IgD-negative memory B cell (primary cell): ENCODE data around the gene UBD. TPM values are rescaled to one million over a fixed set of nuclear protein-coding genes. Genes with fewer than 3 reads are reported as not detected.

Experiments used
- H3K27ac Mint-ChIP-seq, 3 donors: one replicate each; pipeline ENCODE4 v1.8.0; 2020 to 2022; ENCODE audit warnings: mild to moderate bottlenecking in 3 of 3, mixed read lengths in 3 of 3, moderate library complexity in 1 of 3
- H3K27me3 Mint-ChIP-seq: one replicate; pipeline ENCODE4 v1.8.0; 2021; ENCODE audit warnings: mixed read lengths
- H3K36me3 Mint-ChIP-seq: one replicate; pipeline ENCODE4 v1.8.0; 2020; ENCODE audit warnings: mild to moderate bottlenecking, mixed read lengths
- H3K4me1 Mint-ChIP-seq, 3 donors: one replicate each; pipeline ENCODE4 v1.8.0; 2020 to 2022; ENCODE audit warnings: mixed read lengths in 3 of 3, mild to moderate bottlenecking in 1 of 3
- H3K4me3 Mint-ChIP-seq, 4 donors: one replicate each; pipeline ENCODE4 v1.8.0; 2020 to 2022; ENCODE audit warnings: mild to moderate bottlenecking in 4 of 4, mixed read lengths in 4 of 4, moderate library complexity in 3 of 4
- H3K9me3 Mint-ChIP-seq, 3 donors: one replicate each; pipeline ENCODE4 v1.8.0; 2020 to 2021; ENCODE audit warnings: mixed read lengths in 3 of 3, mild to moderate bottlenecking in 1 of 3
- polyA plus RNA-seq: library from polyadenylated mRNA; unstranded; fragments of 300-500 nt; fragmentation: Illumina TruSeq; gene quantifications from one replicate; pipeline ENCODE4 v1.2.3, GENCODE V29; 2021

The UBD gene
- polyA plus RNA-seq = not detected

DNA sequence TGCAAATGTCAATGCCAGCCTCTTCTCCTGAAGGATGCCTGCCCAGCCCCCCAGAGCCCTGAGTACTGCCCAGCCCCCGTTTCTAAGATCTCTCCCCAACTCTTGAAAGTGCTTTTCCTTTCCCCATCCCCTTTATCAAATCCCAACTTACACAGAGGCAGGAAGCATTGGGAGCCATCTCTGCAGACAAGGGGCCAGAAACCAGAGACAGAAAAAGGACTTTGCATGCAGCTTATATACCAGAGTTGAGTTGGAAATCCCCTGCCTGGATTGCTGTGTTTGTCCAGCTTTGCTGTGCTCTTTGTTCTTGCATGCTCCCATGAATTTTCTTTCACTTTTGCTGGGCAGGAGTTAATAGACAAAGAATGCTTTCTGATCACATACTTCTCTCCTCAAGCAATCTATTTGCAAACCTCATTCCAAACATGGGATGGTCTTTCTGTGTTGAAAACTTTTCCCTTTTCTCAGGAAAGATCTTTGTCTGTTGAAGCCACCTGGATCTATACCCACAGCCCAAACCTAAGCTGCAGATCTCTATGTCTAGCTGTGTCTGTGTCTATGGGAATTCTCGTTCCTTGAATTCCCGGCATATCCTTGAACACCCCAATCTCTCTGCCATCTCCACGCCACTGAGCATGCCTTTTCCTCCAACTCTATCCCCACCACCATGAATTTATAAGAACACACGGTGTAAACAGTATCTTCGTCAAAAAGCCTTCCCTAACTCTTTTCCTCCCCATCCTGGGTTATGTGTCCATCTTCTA lies at the start of gene UBD:
UBD (minus strand) TSS at position 209 of the 764 bp plus-strand sequence; CDS start at position 178, 31 bp downstream.
- Mint-ChIP-seq H3K27me3 (peaks cover 22% of the 10 kb centered on the region), H3K4me3 (no peak within 1 kb of the TSS), H3K36me3 (peaks cover 2% of the 10 kb centered on the region), H3K9me3 (peaks cover 0 to under 1% (median 0%) of the 10 kb centered on the region in 3 donors), H3K4me1 (peaks cover 6 to 9% (median 7%) of the 10 kb centered on the region in 3 donors), H3K27ac (no peak within 1 kb of the TSS)

GRCh38 chr6:29608131-29608530 lies 48.6 kb upstream of the UBD start:
- H3K4me1 Mint-ChIP-seq = peaks cover 0 to 2% (median 0%) of the 10 kb centered on the region in 3 donors
- H3K27ac Mint-ChIP-seq = no peak overlapping the region
- no peaks in the 10 kb centered on the region for H3K27me3 Mint-ChIP-seq
- no peak overlapping the region for H3K4me3 Mint-ChIP-seq
- H3K36me3 Mint-ChIP-seq = peaks cover 8% of the 10 kb centered on the region
- H3K9me3 Mint-ChIP-seq = no peaks in the 10 kb centered on the region

DNA sequence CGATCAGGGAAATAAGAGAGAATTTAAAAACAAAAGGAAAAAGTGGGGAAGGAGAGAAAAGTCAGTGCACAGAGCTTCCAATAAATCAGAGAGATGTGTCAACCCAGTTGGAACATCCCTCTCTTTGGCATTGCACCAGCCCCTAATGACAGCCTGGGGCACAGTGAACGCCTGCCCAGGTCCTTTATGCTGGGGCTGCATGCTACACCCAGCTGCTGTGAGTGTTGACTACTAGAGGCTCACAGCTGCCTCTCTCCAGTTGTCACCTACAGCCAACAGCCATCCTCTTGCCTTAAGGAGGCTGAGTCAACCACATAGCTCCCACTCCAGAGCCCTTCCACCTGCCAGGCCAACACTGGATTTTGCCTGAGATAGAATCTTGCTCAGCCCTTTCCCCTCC lies 44.4 kb upstream of the UBD start:
- Mint-ChIP-seq H3K27ac (peak overlapping the region in 1 of 3 donors; percentile 79), H3K9me3 (no peaks in the 10 kb centered on the region), H3K4me3 (no peak overlapping the region), H3K27me3 (no peaks in the 10 kb centered on the region), H3K4me1 (peaks cover 0 to 2% (median 0%) of the 10 kb centered on the region in 3 donors), H3K36me3 (peaks cover 11% of the 10 kb centered on the region)

DNA sequence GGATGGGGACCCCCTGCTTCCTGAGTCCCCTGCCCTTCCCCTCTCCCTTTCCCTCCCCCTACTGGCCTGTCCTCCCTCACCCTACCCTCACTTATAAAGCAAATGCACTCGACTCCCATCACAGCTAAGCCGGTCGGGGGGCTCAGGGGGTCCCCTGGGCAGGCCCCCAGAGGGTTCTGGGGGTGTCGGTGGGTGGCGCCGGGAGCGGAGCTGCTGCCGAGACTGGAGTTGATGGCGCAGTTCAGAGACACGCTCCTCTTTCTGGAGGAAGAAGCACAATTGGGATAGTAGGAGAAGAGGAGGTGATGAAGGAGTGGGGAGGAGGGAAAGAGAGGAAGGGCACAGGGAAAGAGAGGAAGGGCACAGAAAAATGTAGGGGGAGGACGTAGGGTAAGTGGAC lies 43.9 kb upstream of the UBD start:
- Mint-ChIP-seq H3K36me3 (peaks cover 9% of the 10 kb centered on the region), H3K9me3 (no peaks in the 10 kb centered on the region), H3K4me3 (no peak overlapping the region), H3K27me3 (no peaks in the 10 kb centered on the region), H3K4me1 (peaks cover 0 to 2% (median 0%) of the 10 kb centered on the region in 3 donors), H3K27ac (no peak overlapping the region)

- Mint-ChIP-seq H3K4me1 (peaks cover 0 to 2% (median 0%) of the 10 kb centered on the region in 3 donors), H3K27ac (peak overlapping the region in 1 of 3 donors; percentile 32), H3K36me3 (peaks cover 9% of the 10 kb centered on the region), H3K9me3 (no peaks in the 10 kb centered on the region), H3K4me3 (no peak overlapping the region), H3K27me3 (no peaks in the 10 kb centered on the region)
Measured at GRCh38 chr6:29602564-29603361, 43.2 kb upstream of the UBD start.

- peaks cover 3% of the 10 kb centered on the region for H3K36me3 Mint-ChIP-seq
- H3K27me3 Mint-ChIP-seq = no peaks in the 10 kb centered on the region
- H3K27ac Mint-ChIP-seq = no peak overlapping the region
Measured at GRCh38 chr6:29598172-29598747, 38.7 kb upstream of the UBD start.

GRCh38 chr6:29597184-29597583 lies 37.7 kb upstream of the UBD start:
- Mint-ChIP-seq H3K4me1 (no peaks in the 10 kb centered on the region), H3K36me3 (no peaks in the 10 kb centered on the region), H3K27ac (no peak overlapping the region)

More at GRCh38 chr6:29598172-29598747, 38.7 kb upstream of the UBD start:
- Mint-ChIP-seq H3K9me3 (no peaks in the 10 kb centered on the region), H3K4me1 (no peaks in the 10 kb centered on the region), H3K4me3 (no peak overlapping the region)

DNA sequence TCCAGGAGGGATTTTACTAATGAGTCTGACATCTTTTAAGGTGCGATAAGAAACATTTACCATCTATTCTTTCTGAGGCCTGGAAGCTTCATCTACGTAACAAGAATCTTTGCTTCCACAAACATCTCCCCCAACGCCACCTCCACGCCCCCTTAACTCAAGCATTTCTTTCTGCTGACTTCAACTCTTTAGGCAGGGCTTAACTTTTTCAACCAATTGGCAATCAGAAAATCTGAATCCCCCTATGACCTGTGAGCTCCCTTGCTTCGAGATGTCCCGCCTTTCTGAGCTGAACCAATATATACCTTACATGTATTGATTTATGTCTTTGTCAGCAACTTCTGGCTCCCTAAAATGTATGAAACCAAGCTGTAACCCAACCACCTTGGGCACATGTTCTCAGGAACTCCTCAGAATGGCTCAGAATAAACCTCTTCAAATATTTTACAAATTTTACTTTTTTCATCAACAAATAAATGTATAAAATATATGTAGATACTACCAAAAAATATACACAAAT lies 36.9 kb upstream of the UBD start:
- no peak overlapping the region for H3K4me3 Mint-ChIP-seq
- no peaks in the 10 kb centered on the region for H3K4me1 Mint-ChIP-seq
- peaks cover 4% of the 10 kb centered on the region for H3K27me3 Mint-ChIP-seq
- H3K36me3 Mint-ChIP-seq = no peaks in the 10 kb centered on the region
- no peaks in the 10 kb centered on the region for H3K9me3 Mint-ChIP-seq
- no peak overlapping the region for H3K27ac Mint-ChIP-seq

More at GRCh38 chr6:29597184-29597583, 37.7 kb upstream of the UBD start:
- Mint-ChIP-seq H3K9me3 (no peaks in the 10 kb centered on the region), H3K4me3 (no peak overlapping the region), H3K27me3 (peaks cover 4% of the 10 kb centered on the region)

- Mint-ChIP-seq H3K4me1 (peaks cover 0 to 6% (median 0%) of the 10 kb centered on the region in 3 donors), H3K27ac (no peak overlapping the region), H3K9me3 (no peaks in the 10 kb centered on the region), H3K4me3 (no peak overlapping the region), H3K36me3 (no peaks in the 10 kb centered on the region), H3K27me3 (peaks cover 4% of the 10 kb centered on the region)
Measured at GRCh38 chr6:29593199-29593855, 33.8 kb upstream of the UBD start.

DNA sequence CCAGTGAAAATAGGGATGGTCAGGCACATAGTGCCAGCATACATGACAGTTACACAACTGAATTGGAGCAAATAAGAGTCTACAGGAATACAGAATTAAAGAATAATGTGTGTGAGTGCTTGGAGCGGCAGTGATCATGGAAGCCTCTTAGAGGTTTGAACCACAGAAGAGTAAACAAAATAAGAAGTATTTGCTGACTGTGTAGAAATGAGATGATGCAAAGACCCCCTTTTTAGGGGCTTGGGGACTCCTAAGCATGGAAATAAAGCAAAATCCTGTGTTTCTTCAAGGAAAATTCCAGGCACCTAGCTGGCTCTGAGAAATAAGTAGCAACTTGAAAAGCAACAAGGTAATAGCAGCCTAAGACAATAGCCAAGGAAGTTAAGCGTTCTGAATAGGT lies 32.1 kb upstream of the UBD start:
- H3K36me3 Mint-ChIP-seq = no peaks in the 10 kb centered on the region
- H3K4me3 Mint-ChIP-seq = no peak overlapping the region
- H3K4me1 Mint-ChIP-seq = peaks cover 0 to 6% (median 0%) of the 10 kb centered on the region in 3 donors
- no peaks in the 10 kb centered on the region for H3K9me3 Mint-ChIP-seq
- H3K27ac Mint-ChIP-seq = no peak overlapping the region
- H3K27me3 Mint-ChIP-seq = peaks cover 9% of the 10 kb centered on the region

DNA sequence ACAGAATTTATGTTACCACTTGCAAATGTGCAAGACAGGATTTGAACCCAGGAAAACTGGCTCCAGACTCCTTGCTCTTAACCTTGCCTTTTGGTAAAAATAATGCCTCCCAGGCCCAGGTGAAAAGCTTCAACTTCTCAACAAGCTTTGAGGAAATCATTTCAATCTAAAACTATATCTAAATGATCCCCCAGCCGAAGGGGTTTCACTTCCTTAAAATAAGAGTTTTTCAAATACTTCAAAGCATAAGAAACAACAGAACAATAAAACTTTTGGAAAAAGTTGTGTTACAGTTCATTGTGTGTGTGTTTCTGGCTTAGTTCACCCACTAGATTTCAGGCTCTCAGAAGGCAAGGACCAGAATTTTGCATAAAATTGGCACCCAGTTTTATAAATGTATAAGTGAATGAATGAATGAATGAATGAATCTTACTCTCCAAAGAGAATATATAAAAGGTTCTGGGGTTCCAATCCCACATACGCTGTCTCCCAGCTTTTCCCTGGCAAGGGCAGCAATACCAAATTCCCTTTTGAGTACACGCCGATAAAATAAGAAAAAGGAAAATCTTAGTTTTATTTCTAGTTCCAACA lies 30.8 kb upstream of the UBD start:
- H3K4me3 Mint-ChIP-seq = no peak overlapping the region
- H3K36me3 Mint-ChIP-seq = no peaks in the 10 kb centered on the region
- H3K27ac Mint-ChIP-seq = no peak overlapping the region
- peaks cover 14% of the 10 kb centered on the region for H3K27me3 Mint-ChIP-seq
- H3K9me3 Mint-ChIP-seq = no peaks in the 10 kb centered on the region
- H3K4me1 Mint-ChIP-seq = peaks cover 0 to 6% (median 0%) of the 10 kb centered on the region in 3 donors

DNA sequence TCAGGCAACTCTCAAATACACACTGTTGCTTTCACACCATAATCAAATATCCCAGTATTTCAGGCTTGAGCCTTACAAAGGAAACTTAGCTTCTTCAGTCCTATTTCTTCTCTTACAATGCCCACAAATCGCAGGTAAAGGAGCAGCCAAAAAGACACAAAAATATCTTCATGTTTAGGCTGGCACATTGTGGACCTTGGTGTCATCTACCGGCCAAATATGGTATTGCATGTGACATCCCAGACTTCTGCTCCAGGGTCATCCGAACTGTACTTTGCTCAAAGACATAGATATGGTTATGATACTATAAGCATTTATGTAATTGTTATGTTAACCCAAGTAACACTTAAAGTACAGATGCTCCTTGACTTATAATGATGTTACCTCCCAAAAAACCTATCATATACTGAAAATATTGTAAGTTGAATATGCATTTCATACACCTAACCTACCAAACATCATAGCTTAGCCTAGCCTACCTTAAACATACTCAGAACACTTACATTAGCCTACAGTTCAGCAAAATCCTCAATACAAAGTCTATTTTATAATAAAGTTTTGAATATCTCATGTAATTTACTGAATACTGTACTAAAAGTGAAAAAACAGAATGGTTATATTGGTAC lies 30.0 kb upstream of the UBD start:
- Mint-ChIP-seq H3K4me1 (peaks cover 0 to 6% (median 0%) of the 10 kb centered on the region in 3 donors), H3K27ac (no peak overlapping the region), H3K36me3 (no peaks in the 10 kb centered on the region), H3K27me3 (peaks cover 14% of the 10 kb centered on the region), H3K9me3 (no peaks in the 10 kb centered on the region), H3K4me3 (no peak overlapping the region)

GRCh38 chr6:29584821-29585220 lies 25.3 kb upstream of the UBD start, which contains the start of gene OR2H2:
Gene OR2H2 (plus strand): TSS chr6:29585121. CDS start chr6:29587945, 2,824 bp downstream.
- Mint-ChIP-seq H3K27me3 (peaks cover 21% of the 10 kb centered on the region), H3K4me1 (peaks cover 0 to 3% (median 0%) of the 10 kb centered on the region in 3 donors), H3K9me3 (no peaks in the 10 kb centered on the region), H3K4me3 (no peak within 1 kb of the TSS), H3K27ac (no peak within 1 kb of the TSS), H3K36me3 (no peaks in the 10 kb centered on the region)

GRCh38 chr6:29577544-29577943 lies 18.0 kb upstream of the UBD start:
- H3K27me3 Mint-ChIP-seq = peaks cover 28% of the 10 kb centered on the region
- H3K4me1 Mint-ChIP-seq = no peaks in the 10 kb centered on the region
- no peak overlapping the region for H3K27ac Mint-ChIP-seq
- no peaks in the 10 kb centered on the region for H3K36me3 Mint-ChIP-seq
- H3K4me3 Mint-ChIP-seq = no peak overlapping the region
- H3K9me3 Mint-ChIP-seq = no peaks in the 10 kb centered on the region
